Body of pancreas (tissue), 4 donors: ENCODE measurements around the gene ATP8A2.

ENCODE experiments used
- CTCF ChIP-seq, 7 experiments: fragments of 450-650 bp in 4 of 7; fragments of 200-600 bp in 3 of 7; sonication (generic) in 3 of 7; IDR thresholded peaks; one replicate each; pipeline ENCODE4 v1.5.1; 2016 to 2019; ENCODE audit warnings: antibody characterized with exemption in 7 of 7
- POLR2A ChIP-seq, 3 donors: fragments of 450-650 bp; IDR thresholded peaks; one replicate each; pipeline ENCODE4 v1.6.1; 2016; ENCODE audit warnings: antibody characterized with exemption in 3 of 3, mild to moderate bottlenecking in 2 of 3

DNA sequence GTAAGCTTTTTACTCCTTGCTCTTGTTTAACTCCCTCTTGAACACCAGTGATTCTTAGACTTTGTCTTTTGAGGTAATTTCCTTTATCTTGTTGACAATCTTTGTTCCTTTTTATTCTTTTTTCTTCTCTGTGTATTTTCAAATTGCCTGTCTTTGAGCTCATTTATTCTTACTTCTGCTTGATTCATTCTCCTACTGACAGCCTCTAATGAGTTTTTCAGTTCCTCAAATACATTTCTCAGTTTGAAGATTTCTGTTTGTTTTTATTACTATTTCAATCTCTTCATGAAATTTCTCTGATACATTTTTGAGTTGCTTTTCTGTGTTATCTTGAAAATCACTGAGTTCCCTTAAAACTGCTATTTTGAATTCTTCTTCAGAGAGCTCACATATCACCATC lies 154.1 kb downstream of the ATP8A2 start:
- TF ChIP-seq CTCF (IDR thresholded peaks at IDR 0.05) (no peak), POLR2A (IDR thresholded peaks at IDR 0.05) (no peak)
